HEK293 (cell line): ENCODE measurements around the gene DGKQ.
A peak's percentile ranks its signal among the peaks of the same experiment; 100 is the strongest.

Experiments
- GLI2 ChIP-seq: fragments of 450-650 bp; formaldehyde crosslinking; IDR thresholded peaks from 2 replicates; pipeline ENCODE4; 2017; ENCODE audit warnings: missing biosample characterization, missing genetic modification characterization, low read depth, borderline replicate concordance
- GLIS1 ChIP-seq: fragments of 450-650 bp; formaldehyde crosslinking; IDR thresholded peaks from 2 replicates; pipeline ENCODE4 v1.5.1; 2016; ENCODE audit warnings: missing biosample characterization, missing genetic modification characterization
- HOXA7 ChIP-seq: sonication (generic); formaldehyde crosslinking; IDR thresholded peaks from 2 replicates; pipeline ENCODE4 v1.8.1; 2022; ENCODE audit warnings: missing genetic modification reagents, borderline replicate concordance
- KLF1 ChIP-seq: fragments of 450-650 bp; formaldehyde crosslinking; IDR thresholded peaks from 2 replicates; pipeline ENCODE4 v1.5.1; 2016; ENCODE audit warnings: missing biosample characterization, missing genetic modification characterization
- KLF7 ChIP-seq: fragments of 450-650 bp; formaldehyde crosslinking; IDR thresholded peaks from 2 replicates; pipeline ENCODE4 v1.5.1; 2016; ENCODE audit warnings: missing biosample characterization, missing genetic modification characterization, borderline replicate concordance
- PBX3 ChIP-seq: sonication (generic); formaldehyde crosslinking; IDR thresholded peaks from 2 replicates; pipeline ENCODE4 v1.8.1; 2022; ENCODE audit warnings: mild to moderate bottlenecking, moderate library complexity, missing genetic modification reagents
- SCRT2 ChIP-seq: fragments of 450-650 bp; formaldehyde crosslinking; IDR thresholded peaks from 2 replicates; pipeline ENCODE4 v1.5.1; 2016; ENCODE audit warnings: missing biosample characterization, missing genetic modification characterization
- SP2 ChIP-seq: fragments of 450-650 bp; formaldehyde crosslinking; IDR thresholded peaks from 2 replicates; pipeline ENCODE4 v1.5.1; 2016; ENCODE audit warnings: missing biosample characterization, missing genetic modification characterization
- SP3 ChIP-seq: fragments of 450-650 bp; formaldehyde crosslinking; IDR thresholded peaks from 2 replicates; pipeline ENCODE4 v1.5.1; 2016; ENCODE audit warnings: missing biosample characterization, missing genetic modification characterization
- YY1 ChIP-seq: fragments of 450-650 bp; formaldehyde crosslinking; IDR thresholded peaks from 2 replicates; pipeline ENCODE4 v1.5.1; 2018; ENCODE audit warnings: missing biosample characterization, missing genetic modification characterization
- ZBTB10 ChIP-seq: fragments of 450-650 bp; formaldehyde crosslinking; IDR thresholded peaks from 2 replicates; pipeline ENCODE4 v1.5.1; 2016; ENCODE audit warnings: missing biosample characterization, missing genetic modification characterization
- ZBTB44 ChIP-seq: fragments of 450-650 bp; IDR thresholded peaks from 2 replicates; pipeline ENCODE4 v1.5.1; 2018; ENCODE audit warnings: missing biosample characterization, mild to moderate bottlenecking, missing genetic modification characterization
- ZIC2 ChIP-seq: fragments of 450-650 bp; formaldehyde crosslinking; IDR thresholded peaks from 2 replicates; pipeline ENCODE4 v1.5.1; 2016; ENCODE audit warnings: missing biosample characterization, missing genetic modification characterization
- ZNF132 ChIP-seq: fragments of 450-650 bp; formaldehyde crosslinking; IDR thresholded peaks from 2 replicates; pipeline ENCODE4 v1.5.1; 2017; ENCODE audit warnings: missing biosample characterization, missing genetic modification characterization, borderline replicate concordance
- ZNF23 ChIP-seq: fragments of 450-650 bp; formaldehyde crosslinking; IDR thresholded peaks from 2 replicates; pipeline ENCODE4 v1.5.1; 2016; ENCODE audit warnings: missing biosample characterization, missing genetic modification characterization, borderline replicate concordance
- ZNF561 ChIP-seq: fragments of 450-650 bp; IDR thresholded peaks from 2 replicates; pipeline ENCODE4 v1.5.1; 2018; ENCODE audit warnings: missing biosample characterization, missing genetic modification characterization, borderline replicate concordance
- ZNF610 ChIP-seq: fragments of 450-650 bp; formaldehyde crosslinking; IDR thresholded peaks from 2 replicates; pipeline ENCODE4 v1.5.1; 2016; ENCODE audit warnings: missing biosample characterization, missing genetic modification characterization, borderline replicate concordance
- ZNF629 ChIP-seq: fragments of 450-650 bp; formaldehyde crosslinking; IDR thresholded peaks from 2 replicates; pipeline ENCODE4 v1.5.1; 2017; ENCODE audit warnings: missing biosample characterization, missing genetic modification characterization
- ZNF747 ChIP-seq: fragments of 450-650 bp; formaldehyde crosslinking; IDR thresholded peaks from 2 replicates; pipeline ENCODE4 v1.5.1; 2016; ENCODE audit warnings: missing biosample characterization, missing genetic modification characterization
- ZNF76 ChIP-seq: fragments of 450-650 bp; formaldehyde crosslinking; IDR thresholded peaks from 2 replicates; pipeline ENCODE4; 2016; ENCODE audit warnings: low read depth, missing biosample characterization, missing genetic modification characterization, borderline replicate concordance
- TF ChIP-seq, protein P1 (sequence below): fragments of 450-650 bp; formaldehyde crosslinking; IDR thresholded peaks from 2 replicates; pipeline ENCODE4 v1.5.1; 2016; ENCODE audit warnings: missing biosample characterization, missing genetic modification characterization
- TF ChIP-seq, protein P2 (sequence below): fragments of 450-650 bp; formaldehyde crosslinking; IDR thresholded peaks from 2 replicates; pipeline ENCODE4 v1.5.1; 2016; ENCODE audit warnings: missing biosample characterization, missing genetic modification characterization
- TF ChIP-seq, protein P3 (sequence below): fragments of 450-650 bp; formaldehyde crosslinking; optimal IDR thresholded peaks from 2 replicates; pipeline ENCODE3; 2016; ENCODE audit warnings: missing biosample characterization, mild to moderate bottlenecking, missing genetic modification characterization
- TF ChIP-seq, protein P4 (sequence below): fragments of 450-650 bp; formaldehyde crosslinking; conservative IDR thresholded peaks from 2 replicates; pipeline ENCODE4 v1.5.1; 2016; ENCODE audit warnings: low read depth, missing biosample characterization, missing genetic modification characterization

The DGKQ gene

GRCh38 chr4:931960-932712 is 41.2 kb downstream of the DGKQ start, which contains the start of the genes GAK and TMEM175 (continued):
- TF ChIP-seq GLI2 (tag by site-specific recombination) (no peak), YY1 (peak; percentile 57; the same call in 1 of the 2 replicates), SP3 (tag by site-specific recombination) (peak; percentile 27; the same call in 1 of the 2 replicates), ZNF23 (tag by site-specific recombination) (no peak), ZNF610 (0 out of 2 replicates have a peak, but pooled peaks have one; percentile 7), PBX3 (CRISPR knock-in tag) (no peak), KLF7 (no peak), ZNF747 (no peak), KLF1 (peak; percentile 5; the same call in 1 of the 2 replicates), GLIS1 (tag by site-specific recombination) (no peak), ZBTB10 (no peak), ZNF132 (tag by site-specific recombination) (no peak), SCRT2 (tag by site-specific recombination) (no peak), ZNF76 (tag by site-specific recombination) (peak; percentile 28; the same call in 1 of the 2 replicates), ZNF629 (peak; percentile 91), ZNF561 (tag by site-specific recombination) (peak; percentile 36; the same call in 1 of the 2 replicates), ZBTB44 (tag by site-specific recombination) (no peak), SP2 (tag by site-specific recombination) (peak; percentile 73), ZIC2 (tag by site-specific recombination) (no peak), HOXA7 (CRISPR knock-in tag) (no peak)
- TF ChIP-seq, protein P1, sequence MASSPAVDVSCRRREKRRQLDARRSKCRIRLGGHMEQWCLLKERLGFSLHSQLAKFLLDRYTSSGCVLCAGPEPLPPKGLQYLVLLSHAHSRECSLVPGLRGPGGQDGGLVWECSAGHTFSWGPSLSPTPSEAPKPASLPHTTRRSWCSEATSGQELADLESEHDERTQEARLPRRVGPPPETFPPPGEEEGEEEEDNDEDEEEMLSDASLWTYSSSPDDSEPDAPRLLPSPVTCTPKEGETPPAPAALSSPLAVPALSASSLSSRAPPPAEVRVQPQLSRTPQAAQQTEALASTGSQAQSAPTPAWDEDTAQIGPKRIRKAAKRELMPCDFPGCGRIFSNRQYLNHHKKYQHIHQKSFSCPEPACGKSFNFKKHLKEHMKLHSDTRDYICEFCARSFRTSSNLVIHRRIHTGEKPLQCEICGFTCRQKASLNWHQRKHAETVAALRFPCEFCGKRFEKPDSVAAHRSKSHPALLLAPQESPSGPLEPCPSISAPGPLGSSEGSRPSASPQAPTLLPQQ (tag by site-specific recombination) = 0 out of 2 replicates have a peak, but pooled peaks have one; percentile 16
- TF ChIP-seq, protein P2, sequence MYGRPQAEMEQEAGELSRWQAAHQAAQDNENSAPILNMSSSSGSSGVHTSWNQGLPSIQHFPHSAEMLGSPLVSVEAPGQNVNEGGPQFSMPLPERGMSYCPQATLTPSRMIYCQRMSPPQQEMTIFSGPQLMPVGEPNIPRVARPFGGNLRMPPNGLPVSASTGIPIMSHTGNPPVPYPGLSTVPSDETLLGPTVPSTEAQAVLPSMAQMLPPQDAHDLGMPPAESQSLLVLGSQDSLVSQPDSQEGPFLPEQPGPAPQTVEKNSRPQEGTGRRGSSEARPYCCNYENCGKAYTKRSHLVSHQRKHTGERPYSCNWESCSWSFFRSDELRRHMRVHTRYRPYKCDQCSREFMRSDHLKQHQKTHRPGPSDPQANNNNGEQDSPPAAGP (tag by site-specific recombination) = 0 out of 2 replicates have a peak, but pooled peaks have one; percentile 18
- TF ChIP-seq, protein P3, sequence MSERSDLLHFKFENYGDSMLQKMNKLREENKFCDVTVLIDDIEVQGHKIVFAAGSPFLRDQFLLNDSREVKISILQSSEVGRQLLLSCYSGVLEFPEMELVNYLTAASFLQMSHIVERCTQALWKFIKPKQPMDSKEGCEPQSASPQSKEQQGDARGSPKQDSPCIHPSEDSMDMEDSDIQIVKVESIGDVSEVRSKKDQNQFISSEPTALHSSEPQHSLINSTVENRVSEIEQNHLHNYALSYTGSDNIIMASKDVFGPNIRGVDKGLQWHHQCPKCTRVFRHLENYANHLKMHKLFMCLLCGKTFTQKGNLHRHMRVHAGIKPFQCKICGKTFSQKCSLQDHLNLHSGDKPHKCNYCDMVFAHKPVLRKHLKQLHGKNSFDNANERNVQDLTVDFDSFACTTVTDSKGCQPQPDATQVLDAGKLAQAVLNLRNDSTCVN (tag by site-specific recombination) = peak; percentile 95
- TF ChIP-seq, protein P4, sequence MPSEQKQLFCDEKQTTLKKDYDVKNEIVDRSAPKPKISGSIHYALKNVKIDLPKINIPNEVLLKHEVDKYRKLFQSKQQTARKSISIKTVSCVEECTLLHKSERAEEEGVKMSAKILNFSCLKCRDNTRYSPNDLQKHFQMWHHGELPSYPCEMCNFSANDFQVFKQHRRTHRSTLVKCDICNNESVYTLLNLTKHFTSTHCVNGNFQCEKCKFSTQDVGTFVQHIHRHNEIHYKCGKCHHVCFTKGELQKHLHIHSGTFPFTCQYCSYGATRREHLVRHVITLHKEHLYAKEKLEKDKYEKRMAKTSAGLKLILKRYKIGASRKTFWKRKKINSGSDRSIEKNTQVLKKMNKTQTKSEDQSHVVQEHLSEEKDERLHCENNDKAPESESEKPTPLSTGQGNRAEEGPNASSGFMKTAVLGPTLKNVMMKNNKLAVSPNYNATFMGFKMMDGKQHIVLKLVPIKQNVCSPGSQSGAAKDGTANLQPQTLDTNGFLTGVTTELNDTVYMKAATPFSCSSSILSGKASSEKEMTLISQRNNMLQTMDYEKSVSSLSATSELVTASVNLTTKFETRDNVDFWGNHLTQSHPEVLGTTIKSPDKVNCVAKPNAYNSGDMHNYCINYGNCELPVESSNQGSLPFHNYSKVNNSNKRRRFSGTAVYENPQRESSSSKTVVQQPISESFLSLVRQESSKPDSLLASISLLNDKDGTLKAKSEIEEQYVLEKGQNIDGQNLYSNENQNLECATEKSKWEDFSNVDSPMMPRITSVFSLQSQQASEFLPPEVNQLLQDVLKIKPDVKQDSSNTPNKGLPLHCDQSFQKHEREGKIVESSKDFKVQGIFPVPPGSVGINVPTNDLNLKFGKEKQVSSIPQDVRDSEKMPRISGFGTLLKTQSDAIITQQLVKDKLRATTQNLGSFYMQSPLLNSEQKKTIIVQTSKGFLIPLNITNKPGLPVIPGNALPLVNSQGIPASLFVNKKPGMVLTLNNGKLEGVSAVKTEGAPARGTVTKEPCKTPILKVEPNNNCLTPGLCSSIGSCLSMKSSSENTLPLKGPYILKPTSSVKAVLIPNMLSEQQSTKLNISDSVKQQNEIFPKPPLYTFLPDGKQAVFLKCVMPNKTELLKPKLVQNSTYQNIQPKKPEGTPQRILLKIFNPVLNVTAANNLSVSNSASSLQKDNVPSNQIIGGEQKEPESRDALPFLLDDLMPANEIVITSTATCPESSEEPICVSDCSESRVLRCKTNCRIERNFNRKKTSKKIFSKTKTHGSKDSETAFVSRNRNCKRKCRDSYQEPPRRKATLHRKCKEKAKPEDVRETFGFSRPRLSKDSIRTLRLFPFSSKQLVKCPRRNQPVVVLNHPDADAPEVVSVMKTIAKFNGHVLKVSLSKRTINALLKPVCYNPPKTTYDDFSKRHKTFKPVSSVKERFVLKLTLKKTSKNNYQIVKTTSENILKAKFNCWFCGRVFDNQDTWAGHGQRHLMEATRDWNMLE (tag by site-specific recombination) = no peak
